ENCODE data around the gene UGT1A6.

The UGT1A6 gene

DNA sequence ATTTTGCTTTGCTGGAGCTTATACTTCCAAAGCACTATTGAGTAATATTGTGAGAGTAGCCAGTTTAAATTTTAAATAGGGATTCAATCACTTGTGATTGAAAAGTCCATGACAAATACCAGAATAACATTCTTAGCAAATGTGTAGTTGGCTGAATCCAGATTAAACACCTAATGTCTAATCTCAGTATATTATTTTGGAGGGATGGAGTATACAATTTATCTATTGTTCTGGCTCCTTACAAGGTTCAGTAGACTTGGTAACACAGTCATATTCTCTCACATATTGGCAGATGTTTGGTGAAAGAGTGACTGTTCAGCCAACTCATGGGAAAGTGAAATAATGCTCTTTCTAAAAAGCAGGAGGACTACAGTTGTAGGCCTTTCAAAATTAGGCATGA is 18.8 kb upstream of the UGT1A6 start:
- H3K4me3 ChIP-seq (replicated peaks in 1 of 2; ENCODE audit: low read depth in 2 of 2, low read length in 2 of 2): no peak overlapping the region
- DNase-seq (ENCODE audit: low read depth in 2 of 2): no peak
- TF ChIP-seq, protein P1, sequence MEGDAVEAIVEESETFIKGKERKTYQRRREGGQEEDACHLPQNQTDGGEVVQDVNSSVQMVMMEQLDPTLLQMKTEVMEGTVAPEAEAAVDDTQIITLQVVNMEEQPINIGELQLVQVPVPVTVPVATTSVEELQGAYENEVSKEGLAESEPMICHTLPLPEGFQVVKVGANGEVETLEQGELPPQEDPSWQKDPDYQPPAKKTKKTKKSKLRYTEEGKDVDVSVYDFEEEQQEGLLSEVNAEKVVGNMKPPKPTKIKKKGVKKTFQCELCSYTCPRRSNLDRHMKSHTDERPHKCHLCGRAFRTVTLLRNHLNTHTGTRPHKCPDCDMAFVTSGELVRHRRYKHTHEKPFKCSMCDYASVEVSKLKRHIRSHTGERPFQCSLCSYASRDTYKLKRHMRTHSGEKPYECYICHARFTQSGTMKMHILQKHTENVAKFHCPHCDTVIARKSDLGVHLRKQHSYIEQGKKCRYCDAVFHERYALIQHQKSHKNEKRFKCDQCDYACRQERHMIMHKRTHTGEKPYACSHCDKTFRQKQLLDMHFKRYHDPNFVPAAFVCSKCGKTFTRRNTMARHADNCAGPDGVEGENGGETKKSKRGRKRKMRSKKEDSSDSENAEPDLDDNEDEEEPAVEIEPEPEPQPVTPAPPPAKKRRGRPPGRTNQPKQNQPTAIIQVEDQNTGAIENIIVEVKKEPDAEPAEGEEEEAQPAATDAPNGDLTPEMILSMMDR (IDR thresholded peaks at IDR 0.05; ENCODE audit: low read depth, low read length): no peak

DNA sequence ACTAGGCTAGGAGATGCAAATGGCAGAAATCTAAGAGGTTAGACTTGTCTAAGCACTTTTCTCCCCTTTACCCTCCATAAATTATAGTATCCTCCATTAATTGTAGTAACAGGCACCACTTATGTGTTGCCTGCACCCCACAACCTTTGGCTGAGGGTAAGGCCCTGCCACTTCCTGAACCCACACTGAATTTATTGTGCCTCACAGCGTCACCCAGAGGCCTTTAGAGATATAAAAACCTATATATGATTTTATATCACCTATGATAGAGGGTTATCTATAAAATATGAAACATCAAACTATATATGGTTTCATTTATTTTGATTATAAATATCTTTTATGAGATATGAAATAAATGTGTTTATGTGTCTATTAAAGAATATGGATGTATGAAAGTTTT is 18.4 kb upstream of the UGT1A6 start:
- TF ChIP-seq, protein P1 (IDR thresholded peaks at IDR 0.05; ENCODE audit: low read depth, low read length): no peak
- H3K4me3 ChIP-seq (replicated peaks in 1 of 2; ENCODE audit: low read depth in 2 of 2, low read length in 2 of 2): no peak overlapping the region
- no peak for DNase-seq (ENCODE audit: low read depth in 2 of 2)

DNA sequence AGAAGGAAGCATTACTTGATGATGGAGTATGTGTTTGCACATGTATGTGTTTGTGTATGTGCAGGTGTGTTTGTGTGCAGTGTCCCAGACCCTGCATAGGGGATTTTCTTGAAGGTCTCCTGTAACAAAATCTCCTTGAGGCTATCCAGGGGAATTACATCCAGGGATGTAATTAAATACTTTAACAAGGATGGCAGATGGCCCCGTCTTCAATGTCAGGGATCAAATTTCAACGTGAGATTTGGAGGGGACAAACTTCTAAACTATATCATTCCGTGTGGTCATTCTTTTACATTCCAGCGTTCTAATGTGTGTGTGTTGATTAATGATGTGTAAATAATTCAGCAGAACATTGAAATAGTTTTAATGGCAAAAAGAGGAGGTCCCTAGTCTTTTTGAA is 17.7 kb upstream of the UGT1A6 start:
- TF ChIP-seq, protein P1 (IDR thresholded peaks at IDR 0.05; ENCODE audit: low read depth, low read length): no peak
- H3K4me3 ChIP-seq (replicated peaks in 1 of 2; ENCODE audit: low read depth in 2 of 2, low read length in 2 of 2): no peak overlapping the region
- DNase-seq (ENCODE audit: low read depth in 2 of 2): no peak

DNA sequence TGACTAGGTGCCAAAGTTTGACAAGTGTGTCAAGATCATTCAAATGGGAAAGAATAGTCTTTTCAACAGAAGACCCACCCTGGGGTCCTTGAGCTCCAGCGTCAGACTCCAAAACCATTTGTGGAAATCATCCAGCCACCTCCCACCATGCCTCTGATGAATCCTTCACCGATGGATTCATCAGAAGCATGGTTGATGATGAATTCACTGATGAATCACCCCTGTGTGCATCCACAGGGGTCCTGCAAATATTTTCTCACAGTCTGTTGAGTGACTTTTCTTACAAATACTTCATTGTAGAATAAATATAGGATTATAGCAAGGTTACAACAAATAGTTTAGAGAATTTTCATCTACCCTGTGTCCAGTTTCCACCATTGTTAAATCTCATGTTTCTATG is 16.6 kb upstream of the UGT1A6 start:
- TF ChIP-seq, protein P1 (IDR thresholded peaks at IDR 0.05; ENCODE audit: low read depth, low read length): no peak
- no peak overlapping the region for H3K4me3 ChIP-seq (replicated peaks in 1 of 2; ENCODE audit: low read depth in 2 of 2, low read length in 2 of 2)
- DNase-seq (ENCODE audit: low read depth in 2 of 2): peak in 1 of 2 donors; percentile 8

DNA sequence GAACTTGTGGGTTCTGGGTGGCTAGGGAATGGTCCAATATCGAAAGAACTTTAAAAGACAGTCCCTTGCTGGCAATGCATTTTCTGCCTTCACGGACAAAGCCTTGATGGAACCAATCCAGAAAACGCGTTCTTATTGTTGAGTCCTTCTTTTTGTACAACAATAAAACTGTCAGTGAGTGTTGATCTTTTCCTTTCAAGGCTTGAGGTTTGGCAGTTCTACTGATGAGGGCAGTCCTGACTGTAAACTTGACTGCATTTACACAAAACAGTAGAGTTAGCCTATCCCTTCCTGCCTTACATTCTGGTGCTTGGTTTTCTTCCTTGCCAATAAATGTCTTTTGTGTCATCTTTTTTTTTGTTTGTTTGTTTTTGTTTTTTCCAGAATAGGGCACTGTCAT is 13.5 kb upstream of the UGT1A6 start:
- TF ChIP-seq, protein P1 (IDR thresholded peaks at IDR 0.05; ENCODE audit: low read depth, low read length): no peak
- peak in 1 of 2 donors; percentile 12 for DNase-seq (ENCODE audit: low read depth in 2 of 2)
- H3K4me3 ChIP-seq (replicated peaks in 1 of 2; ENCODE audit: low read depth in 2 of 2, low read length in 2 of 2): no peak overlapping the region

DNA sequence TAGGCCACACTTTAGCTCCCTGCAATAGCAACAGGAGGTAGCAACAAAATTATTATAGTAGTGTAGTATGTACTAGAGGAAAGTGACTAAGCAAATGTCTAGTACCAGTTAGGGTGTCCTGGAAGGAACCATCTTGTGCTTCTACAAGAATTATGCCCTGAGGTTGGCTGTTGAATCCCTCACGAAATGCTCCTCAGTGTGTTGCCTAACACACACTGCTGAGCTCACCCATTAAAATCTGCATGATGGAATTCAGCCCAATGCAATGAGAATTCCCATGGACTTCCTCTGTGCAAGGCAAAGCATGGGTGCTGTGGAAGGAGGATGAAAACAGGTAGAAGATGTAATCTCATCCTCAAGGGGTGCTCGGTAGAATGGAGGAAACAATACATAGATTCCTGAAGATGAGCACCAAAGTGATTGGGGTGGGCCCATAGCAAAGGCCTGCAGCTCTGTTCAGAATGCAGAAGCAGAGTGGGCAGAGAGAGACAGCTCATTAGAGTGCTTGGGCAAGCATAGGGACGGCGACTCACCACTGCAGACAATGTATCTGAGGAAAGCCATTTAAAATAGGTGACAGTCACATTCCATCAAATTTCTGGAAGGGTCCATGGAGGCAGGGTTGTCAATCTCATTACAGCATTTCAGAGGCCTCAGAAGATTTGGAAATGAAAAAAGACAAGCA is 12.2 kb upstream of the UGT1A6 start:
- TF ChIP-seq, protein P1 (IDR thresholded peaks at IDR 0.05; ENCODE audit: low read depth, low read length): no peak
- DNase-seq (ENCODE audit: low read depth in 2 of 2): no peak
- no peak overlapping the region for H3K4me3 ChIP-seq (replicated peaks in 1 of 2; ENCODE audit: low read depth in 2 of 2, low read length in 2 of 2)

Measured in cardiac fibroblast (primary cell).